HFF-Myc (cell line): ENCODE results near the gene ETV5.

Source experiments
- DNase-seq: peaks from one replicate; pipeline ENCODE4 v3.0.0-alpha.2; 2011; ENCODE audit warnings: low read depth; ENCODE audit errors: extremely low read depth
- H3K4me3 ChIP-seq: replicated peaks from 2 replicates; pipeline ENCODE4 v1.5.1; 2011; ENCODE audit warnings: low read depth, mild to moderate bottlenecking, control low read depth, low read length
- CTCF ChIP-seq: IDR thresholded peaks from 2 replicates; pipeline ENCODE4 v1.5.1; 2012; ENCODE audit warnings: mild to moderate bottlenecking, low read depth, low read length, control low read depth; ENCODE audit errors: missing control alignments

Gene ETV5

GRCh38 chr3:186137051-186137685 is 28.3 kb upstream of the ETV5 start:
- no peak for DNase-seq
- H3K4me3 ChIP-seq, result no peak overlapping the region
- no peak for TF ChIP-seq CTCF

DNA sequence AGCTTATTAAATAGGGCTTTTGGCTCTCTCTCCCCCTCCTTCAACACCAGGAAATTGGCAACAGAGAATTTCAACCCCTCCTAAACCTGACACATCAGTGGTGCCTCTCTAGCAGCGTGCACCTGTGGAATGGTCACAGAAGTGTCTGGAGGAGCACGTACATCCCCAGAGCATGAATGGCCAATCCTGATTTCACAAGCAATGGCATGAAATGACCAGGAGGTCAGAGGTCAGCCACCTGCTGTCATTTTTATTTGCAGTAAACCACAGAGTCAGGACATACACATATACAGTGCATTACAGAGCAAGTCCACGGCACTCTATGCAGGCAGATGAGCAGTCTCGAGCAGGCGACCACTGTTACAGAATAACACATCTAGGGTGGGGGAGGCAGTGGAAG is 25.1 kb upstream of the ETV5 start:
- H3K4me3 ChIP-seq, result no peak overlapping the region
- TF ChIP-seq CTCF, result no peak
- DNase-seq, result no peak

DNA sequence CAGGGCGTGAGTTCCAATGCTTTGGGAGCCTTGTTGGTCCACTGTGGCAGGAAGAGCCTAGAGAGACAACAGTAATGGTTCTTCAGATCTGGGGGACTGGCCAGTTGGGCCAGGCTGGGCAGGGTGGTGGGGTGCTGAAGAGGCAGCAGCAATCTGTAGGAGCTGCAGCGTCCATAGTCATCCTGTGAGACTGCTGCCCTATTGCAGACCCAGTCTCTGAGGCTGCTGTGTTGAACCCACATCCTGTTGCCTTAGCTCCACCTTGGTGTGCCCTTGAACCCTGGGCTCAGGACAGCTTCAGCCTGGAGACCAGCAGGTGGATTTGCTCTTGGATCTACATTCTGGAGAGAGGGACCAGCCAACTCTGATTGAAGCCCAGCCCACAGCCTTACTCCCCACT is 23.6 kb upstream of the ETV5 start:
- H3K4me3 ChIP-seq, result no peak overlapping the region
- no peak for DNase-seq
- no peak for TF ChIP-seq CTCF

GRCh38 chr3:186129206-186129605 is 20.3 kb upstream of the ETV5 start:
- no peak for TF ChIP-seq CTCF
- DNase-seq, result no peak
- no peak overlapping the region for H3K4me3 ChIP-seq

DNA sequence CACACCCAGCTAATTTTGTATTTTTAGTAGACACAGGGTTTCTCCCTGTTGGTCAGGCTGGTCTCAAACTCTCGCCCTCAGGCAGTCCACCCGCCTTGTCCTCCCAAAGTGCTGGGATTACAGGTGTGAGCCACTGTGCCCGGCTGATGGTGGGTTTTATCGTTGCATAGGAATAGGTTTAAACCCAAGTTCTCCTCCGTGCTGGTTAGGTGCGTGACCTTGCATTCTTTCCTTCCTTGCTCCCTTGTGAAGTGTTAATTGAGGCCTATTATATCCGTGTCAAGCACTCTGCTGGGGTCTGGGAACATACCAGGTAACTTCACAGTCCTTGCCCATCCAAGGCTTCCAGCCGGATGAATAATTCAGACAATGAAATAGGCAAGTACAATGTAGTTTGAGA is 19.3 kb upstream of the ETV5 start:
- DNase-seq, result no peak
- TF ChIP-seq CTCF, result no peak
- no peak overlapping the region for H3K4me3 ChIP-seq

DNA sequence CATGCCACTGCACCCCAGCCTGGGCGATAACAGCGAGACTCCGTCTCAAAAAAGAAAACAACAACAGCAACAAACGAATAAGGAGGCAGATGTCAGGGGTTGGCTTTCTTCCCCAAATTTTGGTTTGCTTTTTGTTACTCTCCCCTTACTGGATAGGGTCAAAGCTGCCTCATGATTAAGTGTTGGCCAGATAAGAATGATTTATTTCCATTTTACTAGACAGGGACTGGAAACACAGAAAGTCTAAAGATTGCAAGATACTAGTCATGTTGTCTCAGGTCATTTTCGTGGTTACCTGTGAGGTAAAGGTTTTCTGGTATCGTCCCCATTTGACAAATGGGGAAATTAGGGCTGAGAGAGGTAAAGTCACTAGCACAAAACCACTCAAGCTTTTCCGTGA is 18.6 kb upstream of the ETV5 start:
- TF ChIP-seq CTCF, result no peak
- no peak for DNase-seq
- no peak overlapping the region for H3K4me3 ChIP-seq

- TF ChIP-seq CTCF, result no peak
- no peak overlapping the region for H3K4me3 ChIP-seq
These were observed 16.2 kb upstream of the ETV5 start for GRCh38 chr3:186125118-186125517.

More at GRCh38 chr3:186125118-186125517, 16.2 kb upstream of the ETV5 start:
- no peak for DNase-seq
